Left kidney (tissue), 2 donors: ENCODE measurements around the gene FBL. TPM values are rescaled to one million over a fixed set of nuclear protein-coding genes. Genes with fewer than 3 reads are reported as not detected.

Experiments used
- DNase-seq: peaks from one replicate; pipeline ENCODE4 v3.0.0-alpha.2; 2013
- polyA plus RNA-seq: library from polyadenylated mRNA; unstranded; fragments of 120-200 nt; gene quantifications from one replicate; pipeline ENCODE4 v1.2.1, GENCODE V29; 2013; ENCODE audit not compliant: insufficient read length

The FBL gene
- polyA plus RNA-seq, 1 donor, result 296 TPM

GRCh38 chr19:39845172-39845571 lies 1.0 kb downstream of the FBL start:
- no peak for DNase-seq

- DNase-seq, result peak; percentile 51
Measured at GRCh38 chr19:39843919-39844793, 2.0 kb downstream of the FBL start.

- no peak for DNase-seq
Measured at GRCh38 chr19:39842693-39843435, 3.3 kb downstream of the FBL start.

DNA sequence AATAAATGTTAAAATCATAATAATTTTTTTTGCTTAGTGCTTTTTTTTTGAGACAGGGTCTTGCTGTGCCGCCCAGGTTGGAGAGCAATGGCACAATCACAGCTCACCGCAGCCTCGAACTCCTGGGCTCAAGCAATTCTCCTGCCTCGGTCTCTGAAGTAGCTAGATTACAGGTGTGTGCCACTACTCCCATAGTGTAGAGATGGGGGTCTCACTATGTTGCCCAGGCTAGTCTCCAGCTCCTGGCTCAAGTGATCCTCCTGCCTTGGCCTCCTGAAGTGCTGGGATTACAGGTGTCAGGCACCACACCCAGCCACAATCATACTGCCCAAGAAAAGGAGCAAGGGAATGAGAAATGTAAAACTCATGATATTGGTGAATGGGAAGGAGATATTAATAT lies 5.1 kb downstream of the FBL start:
- DNase-seq, result no peak

GRCh38 chr19:39840492-39840891 lies 5.7 kb downstream of the FBL start:
- DNase-seq, result no peak

DNA sequence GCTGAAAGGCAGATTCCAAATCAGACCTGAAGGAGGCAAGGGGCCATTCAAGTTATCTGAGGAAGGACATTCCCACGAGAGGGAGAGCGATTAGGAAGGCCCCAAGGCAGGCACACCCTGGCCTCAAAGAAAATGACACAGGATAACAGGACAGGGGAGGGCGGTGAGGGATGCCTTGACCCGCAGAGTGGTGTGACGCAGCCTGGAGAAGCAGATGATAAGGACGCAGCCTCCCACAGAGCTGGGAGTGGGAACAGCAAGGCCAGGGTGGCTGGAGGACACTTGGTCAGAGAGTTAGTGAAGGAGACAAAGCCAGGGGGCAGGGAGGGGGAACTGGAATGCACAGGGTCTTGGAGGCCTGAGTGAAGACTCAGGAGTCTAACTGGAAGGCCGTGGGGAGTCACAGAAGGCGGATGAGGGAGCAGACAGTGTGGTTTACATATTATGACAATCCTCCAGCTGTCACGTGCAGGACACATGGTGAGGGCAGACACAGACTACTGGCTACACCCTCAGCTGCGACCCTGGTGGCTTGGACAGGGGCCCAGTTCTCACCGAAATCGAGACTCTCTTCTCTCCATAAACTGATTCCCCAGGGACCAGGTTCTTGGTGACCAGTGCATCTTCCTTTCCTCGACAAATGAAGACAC lies 6.4 kb downstream of the FBL start:
- DNase-seq, result no peak

DNA sequence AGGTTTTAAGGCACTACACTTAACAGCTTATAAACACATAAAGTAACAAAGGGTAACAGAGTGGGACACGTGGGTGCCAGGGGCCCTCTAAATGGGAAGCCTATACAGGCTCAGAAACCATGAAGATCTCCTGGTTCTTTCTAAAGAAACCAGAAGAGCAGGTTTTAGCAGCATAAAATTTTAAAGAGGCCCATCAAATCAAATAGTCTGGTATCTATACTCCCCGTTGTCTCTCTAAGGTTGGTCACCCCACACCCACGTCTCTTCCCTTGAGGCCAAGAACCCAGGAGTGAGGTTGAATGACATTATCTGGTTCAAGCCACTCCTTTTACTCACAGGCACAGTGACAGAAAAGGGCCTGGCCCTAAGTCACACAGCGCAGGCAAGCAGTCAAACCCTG lies 7.6 kb downstream of the FBL start:
- DNase-seq, result no peak

GRCh38 chr19:39837978-39838377 lies 8.2 kb downstream of the FBL start:
- DNase-seq, result no peak

- DNase-seq, result no peak
Measured at GRCh38 chr19:39834287-39834841, 11.8 kb downstream of the FBL start.

DNA sequence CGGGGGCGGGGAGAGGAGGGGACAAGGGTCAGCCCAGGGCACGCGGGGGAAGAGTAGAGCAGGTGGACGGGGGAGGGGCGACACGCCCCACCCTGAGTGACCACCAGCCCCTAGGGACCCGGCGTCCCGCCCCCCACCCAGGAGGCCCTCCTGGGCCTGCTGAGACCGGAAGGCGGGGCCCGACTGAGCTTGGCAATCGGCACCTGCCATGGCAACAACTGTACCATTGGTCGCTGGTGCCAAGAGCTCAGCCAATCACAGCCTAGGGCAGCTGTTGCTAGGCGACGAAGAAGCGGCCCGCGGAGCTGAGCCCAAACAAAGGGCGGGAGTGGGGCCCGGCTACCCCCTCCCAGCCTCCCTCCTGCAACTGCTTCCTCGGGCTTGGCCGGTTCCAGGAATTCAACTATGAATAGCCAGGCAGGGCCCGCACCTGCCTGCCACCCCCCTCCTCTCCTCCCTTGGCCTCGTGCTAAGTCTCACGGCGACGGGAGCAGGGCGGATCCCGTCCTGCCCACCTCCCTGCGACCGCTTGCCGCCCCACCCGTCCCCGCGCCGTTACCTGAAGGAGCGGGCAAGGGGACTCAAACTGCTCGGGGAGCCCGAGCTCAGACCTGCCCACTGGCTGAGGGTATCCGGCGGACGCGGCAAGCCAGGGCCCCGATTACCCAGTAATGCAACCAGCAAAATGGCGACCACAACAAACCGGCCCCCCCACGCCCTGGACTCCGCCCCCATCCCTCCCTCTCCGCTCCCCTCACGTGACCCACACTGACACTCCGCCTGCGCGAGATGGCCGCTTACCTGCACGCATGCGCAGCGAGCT lies 12.5 kb downstream of the FBL start, which contains the start of gene DYRK1B:
DYRK1B (minus strand) TSS at position 699 of the 823 bp plus-strand sequence. CDS start 2,295 bp downstream, outside the sequence.
- peak; percentile 97 for DNase-seq

DNA sequence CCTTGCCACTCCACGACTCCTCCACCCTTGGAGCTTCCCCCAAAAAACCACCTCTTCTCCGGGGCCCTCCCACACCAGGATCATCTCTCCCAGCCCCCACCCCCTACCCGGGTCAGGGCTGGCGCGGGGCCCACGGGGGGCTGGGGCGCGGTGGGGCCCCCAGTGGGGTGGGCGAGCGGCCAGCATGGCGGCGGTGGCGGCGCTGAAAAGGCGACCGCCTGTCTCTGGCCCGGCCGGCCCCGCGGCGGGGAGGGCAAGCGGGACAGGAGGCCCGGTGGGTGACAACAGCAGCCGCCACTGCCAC lies 13.1 kb downstream of the FBL start:
- DNase-seq, result no peak

DNA sequence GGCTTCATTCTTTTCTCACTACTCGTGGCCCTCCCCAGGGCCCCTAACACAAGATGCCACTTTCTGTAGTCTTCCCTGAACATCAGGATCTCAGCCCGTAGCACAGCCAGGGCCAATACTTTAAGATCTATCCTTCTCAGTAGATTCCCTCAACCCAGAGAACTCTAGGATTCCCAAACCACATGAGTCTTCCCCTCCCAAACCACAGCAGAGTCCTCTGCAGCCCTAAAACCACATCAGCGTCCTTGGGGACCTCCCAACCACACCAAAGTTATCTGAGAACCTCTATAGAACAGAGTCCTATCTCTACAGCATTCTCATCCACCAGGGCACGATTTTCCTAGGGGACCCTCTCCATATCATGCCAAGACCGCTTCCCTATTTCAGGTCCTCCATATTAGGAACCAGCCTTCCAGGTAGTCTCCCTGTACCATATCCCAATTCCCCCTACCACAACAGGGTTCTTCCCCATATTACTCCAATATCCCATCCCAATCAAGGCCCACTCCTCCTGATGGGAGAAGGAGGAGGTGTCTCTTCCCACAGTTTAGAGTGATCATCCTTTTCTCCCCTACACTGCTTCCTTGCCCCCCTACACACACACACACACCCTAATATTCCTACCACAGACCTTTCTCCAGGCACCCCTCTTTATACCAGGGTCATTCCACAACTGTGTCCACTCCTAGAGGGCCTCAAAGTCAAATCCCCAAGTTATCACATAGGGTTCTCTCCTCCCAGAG lies 13.7 kb downstream of the FBL start:
- no peak for DNase-seq

- DNase-seq, result no peak
Measured at GRCh38 chr19:39831679-39832078, 14.5 kb downstream of the FBL start.

GRCh38 chr19:39830847-39831246 lies 15.3 kb downstream of the FBL start:
- no peak for DNase-seq

DNA sequence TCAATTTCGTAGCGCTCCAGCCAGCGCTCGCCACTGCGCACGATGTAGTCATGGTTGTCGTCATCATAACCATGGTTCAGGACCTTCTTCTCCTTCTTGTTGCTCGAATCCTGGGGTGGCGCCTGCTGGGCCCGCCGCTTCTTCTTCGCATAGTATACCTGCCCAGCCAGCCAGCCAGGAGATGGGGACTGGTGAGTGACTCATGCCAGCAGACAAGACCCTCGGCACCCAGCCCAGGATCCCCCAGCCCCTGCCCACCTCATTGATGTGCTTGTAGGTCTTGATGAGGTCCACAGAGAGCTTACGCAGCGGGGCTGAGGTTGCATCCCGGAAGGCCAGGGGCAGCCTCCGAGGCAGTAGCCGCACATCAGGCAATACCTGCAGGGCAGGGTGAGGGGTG lies 15.8 kb downstream of the FBL start:
- no peak for DNase-seq

DNA sequence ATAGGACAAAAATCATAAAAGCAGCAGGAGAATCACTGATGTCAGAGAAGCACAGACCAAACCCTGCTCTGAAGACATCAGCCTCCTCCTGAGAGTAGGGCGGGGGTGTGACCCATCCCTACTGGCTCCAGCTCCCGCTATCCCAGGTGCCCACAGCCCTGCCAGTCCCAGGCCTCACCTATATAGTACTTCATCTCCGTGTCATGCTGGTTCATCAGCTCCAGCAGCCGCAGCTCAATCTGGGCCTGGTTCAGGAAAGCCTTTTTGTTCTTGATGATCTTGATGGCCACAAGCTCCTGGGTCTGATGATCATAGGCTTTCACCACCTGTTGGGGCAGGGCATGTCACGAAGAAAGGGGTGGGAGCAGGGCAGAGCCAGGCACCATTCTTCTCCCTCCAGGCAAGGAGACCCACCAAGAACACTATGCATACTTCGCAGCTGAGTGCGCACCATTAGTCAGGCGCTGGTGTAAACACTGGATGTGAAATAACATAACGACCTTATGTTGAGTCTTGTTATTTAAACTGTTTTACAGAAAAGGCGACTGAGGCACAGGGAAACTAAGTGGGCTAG lies 16.4 kb downstream of the FBL start:
- no peak for DNase-seq

DNA sequence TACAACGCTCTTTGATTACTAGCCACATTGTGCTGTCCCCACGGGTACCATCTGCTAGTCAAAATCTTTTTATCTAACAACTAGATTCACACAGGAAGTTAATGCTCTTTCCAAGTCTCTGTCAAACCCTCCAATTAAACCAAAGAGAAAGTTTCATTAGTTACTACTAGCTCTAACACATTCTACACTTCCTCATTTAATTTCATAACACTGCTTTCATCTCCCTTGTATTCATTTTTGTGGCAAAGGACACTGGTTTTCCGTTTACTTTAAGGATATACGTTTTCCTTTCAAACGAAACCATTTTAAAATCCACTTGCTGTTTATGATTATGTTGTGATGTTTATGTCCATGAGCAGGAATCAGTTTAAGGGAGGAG lies 17.5 kb downstream of the FBL start:
- no peak for DNase-seq

DNA sequence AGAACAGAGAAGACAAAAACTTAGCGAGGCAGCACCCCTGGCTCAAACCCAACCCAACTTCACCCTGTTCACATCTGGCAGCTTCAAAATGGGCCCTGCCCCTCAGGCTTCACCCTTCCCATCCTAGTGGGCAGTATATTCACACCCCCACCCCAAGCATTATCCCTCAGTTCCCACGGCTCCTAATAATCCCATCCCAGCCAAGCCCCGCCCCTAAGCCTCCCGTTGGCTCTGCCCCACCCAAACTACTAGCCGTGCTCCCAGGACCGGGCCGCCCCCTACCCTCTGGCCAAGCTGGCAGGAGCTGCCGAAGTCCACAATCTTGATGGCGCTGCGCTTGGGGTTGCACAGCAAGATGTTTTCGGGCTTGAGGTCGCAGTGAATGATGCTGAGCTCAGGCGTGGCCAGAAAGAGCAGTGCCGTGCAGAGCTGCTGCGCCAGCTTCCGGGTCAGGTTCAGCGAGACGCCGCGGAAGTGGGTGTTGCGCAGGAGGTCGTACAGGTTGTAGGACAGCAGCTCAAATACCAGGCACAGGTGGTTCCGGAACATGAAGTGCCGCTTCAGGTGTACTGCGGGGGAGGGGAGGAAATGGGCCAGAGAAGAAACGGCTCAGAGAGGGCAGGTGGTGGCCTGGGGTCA lies 18.0 kb downstream of the FBL start:
- DNase-seq, result no peak

GRCh38 chr19:39827216-39827615 lies 19.0 kb downstream of the FBL start:
- DNase-seq, result no peak

DNA sequence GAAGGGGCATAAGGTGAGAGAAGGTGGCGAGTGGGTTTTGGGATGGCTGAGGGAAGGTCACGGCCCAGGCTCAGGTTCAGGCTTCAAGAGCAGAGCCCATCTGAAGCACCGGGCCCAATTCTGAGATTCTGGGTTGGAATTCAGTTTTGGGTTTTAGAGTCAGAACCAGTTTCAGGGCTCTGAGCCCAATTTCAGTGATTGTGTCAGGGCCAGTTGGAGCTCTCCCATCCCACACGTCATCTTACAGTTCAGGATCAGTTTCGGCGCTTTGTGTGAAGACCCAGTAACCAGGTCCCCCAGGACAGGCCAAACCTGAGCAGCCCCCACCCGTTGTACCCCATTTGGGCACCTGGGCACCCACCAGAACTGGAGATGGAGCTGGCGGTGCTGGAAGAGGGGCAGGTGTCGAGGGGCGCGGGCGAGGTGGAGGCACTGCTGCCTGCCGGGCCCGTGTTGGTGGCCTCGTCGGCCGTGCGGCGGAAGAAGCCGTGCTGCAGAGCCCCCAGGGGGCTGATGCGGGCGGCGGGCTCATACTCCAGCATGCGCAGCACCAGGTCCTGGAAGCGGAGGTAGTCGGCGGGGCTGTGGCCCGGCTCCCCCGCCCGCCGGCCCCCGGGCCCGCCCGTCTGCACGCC lies 19.8 kb downstream of the FBL start:
- DNase-seq, result no peak
